A549 (cell line): ENCODE measurements around the gene AP3B1. TPM values are rescaled to one million over a fixed set of nuclear protein-coding genes. Genes with fewer than 3 reads are reported as not detected.

Experiments used
- CBX8 ChIP-seq: fragments of 200-600 bp; sonication (generic); IDR thresholded peaks from 2 replicates; pipeline ENCODE4 v1.6.1; 2016
- MYC ChIP-seq: IDR thresholded peaks from 2 replicates; pipeline ENCODE4 v1.6.1; 2012; ENCODE audit warnings: mild to moderate bottlenecking, inconsistent platforms, low read length, improper control_type of control experiment, borderline replicate concordance
- SREBF2 ChIP-seq: fragments of 450-650 bp; IDR thresholded peaks from 2 replicates; pipeline ENCODE4 v1.6.1; 2014; ENCODE audit warnings: mild to moderate bottlenecking, moderate library complexity
- polyA plus RNA-seq, 4 experiments: library from polyadenylated mRNA; depleted of rRNA in 3 of 4; stranded (reverse); fragments of >200 nt; fragmentation: RNase III in 1 of 4; extraction: RNeasy Plus Mini Kit Qiagen cat#74134 plus additional on column Dnase treatment in 1 of 4; gene quantifications; 2 replicates in 3 of 4; 3 replicates in 1 of 4; pipeline ENCODE4 v1.2.3, GENCODE V29; 2011 to 2017
- small RNA-seq, 6 experiments: library from RNA; depleted of rRNA; stranded (forward); fragments of <200 nt; gene quantifications; one replicate each; pipeline ENCODE3, GENCODE V24; 2012
- TF ChIP-seq, protein P1 (sequence below): fragments of 250-450 bp; sonication (Bioruptor Pico); IDR thresholded peaks from 2 replicates; pipeline ENCODE4 v1.5.0; 2020; ENCODE audit warnings: low read depth, mild to moderate bottlenecking, moderate library complexity

The AP3B1 gene
- polyA plus RNA-seq, 2 of the 4 experiments (the other 2 are of a cell fraction): 52.4 to 70.5 TPM

DNA sequence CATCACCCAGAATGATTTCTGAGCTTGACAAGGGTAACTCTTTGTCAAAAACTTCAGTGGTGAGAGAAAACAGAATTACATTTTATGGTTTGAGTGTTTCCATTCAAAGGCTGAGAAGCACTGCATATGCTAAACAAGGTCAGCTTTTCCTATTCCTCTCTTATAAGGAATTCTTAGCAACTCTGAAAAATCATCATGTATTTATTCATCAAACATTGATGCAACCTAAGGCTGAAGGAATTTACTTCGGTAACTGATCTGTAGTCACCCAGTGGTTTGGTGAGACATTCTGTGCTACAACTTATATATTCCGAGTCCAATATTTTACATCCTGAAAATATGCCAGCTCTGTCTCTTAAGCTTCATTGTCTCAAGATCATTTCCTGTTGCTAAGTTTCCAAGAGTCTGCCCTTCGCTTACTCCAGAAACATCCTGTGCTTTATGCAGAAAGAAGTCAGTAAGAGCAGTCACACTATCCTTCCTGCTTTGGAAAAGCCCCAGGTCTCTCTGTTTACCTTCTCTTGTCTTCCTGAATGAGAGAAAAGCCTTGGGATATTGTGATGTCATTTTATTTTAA is 341.8 kb downstream of the AP3B1 start (continued):
- TF ChIP-seq, protein P1, sequence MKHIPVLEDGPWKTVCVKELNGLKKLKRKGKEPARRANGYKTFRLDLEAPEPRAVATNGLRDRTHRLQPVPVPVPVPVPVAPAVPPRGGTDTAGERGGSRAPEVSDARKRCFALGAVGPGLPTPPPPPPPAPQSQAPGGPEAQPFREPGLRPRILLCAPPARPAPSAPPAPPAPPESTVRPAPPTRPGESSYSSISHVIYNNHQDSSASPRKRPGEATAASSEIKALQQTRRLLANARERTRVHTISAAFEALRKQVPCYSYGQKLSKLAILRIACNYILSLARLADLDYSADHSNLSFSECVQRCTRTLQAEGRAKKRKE (CRISPR knock-in tag): no peak
- TF ChIP-seq CBX8 (no peak), SREBF2 (no peak), MYC (no peak)

Small RNAs within 50 kb of the gene (small RNA-seq; reads per million reads assigned to genes)
- gene RF00019 (0 reads per million in 6 experiments), gene RNU6-183P (0 to 0.52 (median 0) reads per million in 6 experiments)

Other genes starting within 250 kb of the AP3B1 start
- 42.2 and 47.4 TPM in 2 replicates for gene SCAMP1, start 65.9 kb upstream of the AP3B1 start, polyA plus RNA-seq (2011; rRNA removed)
- gene SCAMP1, start 65.9 kb upstream of the AP3B1 start, polyA plus RNA-seq (2017; fragmentation: RNase III; extraction: RNeasy Plus Mini Kit Qiagen cat#74134 plus additional on column Dnase treatment): 21.3 to 23.8 TPM (median 22.5 TPM) in 3 replicates